H9 (cell line): ENCODE measurements around the gene CD7. TPM values are rescaled to one million over a fixed set of nuclear protein-coding genes. Genes with fewer than 3 reads are reported as not detected.

Experiments
- DNase-seq: peaks from one replicate; pipeline ENCODE4 v3.0.0-alpha.2; 2017
- H2AFZ ChIP-seq: one replicate; pipeline ENCODE4 v1.6.1; 2013; ENCODE audit warnings: mild to moderate bottlenecking, low read length, control low read depth, moderate library complexity
- H2AK5ac ChIP-seq: 2 replicates; pipeline ENCODE4 v1.6.1; 2013; ENCODE audit warnings: low read length, control low read depth, mixed read lengths; ENCODE audit not compliant: insufficient read length
- H2BK120ac ChIP-seq: one replicate; pipeline ENCODE4 v1.6.1; 2013; ENCODE audit warnings: low read depth, mild to moderate bottlenecking, low read length, control low read depth, inconsistent platforms; ENCODE audit not compliant: poor library complexity, severe bottlenecking
- H2BK12ac ChIP-seq: 2 replicates; pipeline ENCODE4 v1.6.1; 2013; ENCODE audit warnings: low read length, control low read depth, mixed read lengths, low read depth; ENCODE audit not compliant: insufficient read length
- H2BK15ac ChIP-seq: 2 replicates; pipeline ENCODE4 v1.6.1; 2013; ENCODE audit warnings: low read depth, low read length, control low read depth
- H2BK20ac ChIP-seq: one replicate; pipeline ENCODE4 v1.6.1; 2013; ENCODE audit warnings: low read depth, mild to moderate bottlenecking, low read length, control low read depth, inconsistent platforms; ENCODE audit not compliant: poor library complexity, severe bottlenecking
- H2BK5ac ChIP-seq: 2 replicates; pipeline ENCODE4 v1.6.1; 2013; ENCODE audit warnings: low read length, control low read depth, mixed read lengths; ENCODE audit not compliant: insufficient read length
- H3K14ac ChIP-seq: 2 replicates; pipeline ENCODE4 v1.6.1; 2013; ENCODE audit warnings: low read length, control low read depth; ENCODE audit not compliant: insufficient read depth
- H3K18ac ChIP-seq: 2 replicates; pipeline ENCODE4 v1.6.1; 2013; ENCODE audit warnings: low read depth, mild to moderate bottlenecking, mixed read lengths, low read length, control low read depth; ENCODE audit not compliant: insufficient read length
- H3K23ac ChIP-seq: 2 replicates; pipeline ENCODE4 v1.6.1; 2013; ENCODE audit warnings: low read length, control low read depth, mixed read lengths, low read depth; ENCODE audit not compliant: insufficient read length
- H3K23me2 ChIP-seq: 2 replicates; pipeline ENCODE4 v1.6.1; 2013; ENCODE audit warnings: low read depth, mild to moderate bottlenecking, mixed read lengths, low read length, control low read depth; ENCODE audit not compliant: insufficient read length, poor library complexity, severe bottlenecking
- H3K27ac ChIP-seq: 2 replicates; pipeline ENCODE4 v1.5.1; 2013; ENCODE audit warnings: low read length, control low read depth, mixed read lengths, low read depth; ENCODE audit not compliant: insufficient read length
- H3K27me3 ChIP-seq: 2 replicates; pipeline ENCODE4 v1.6.1; 2013; ENCODE audit warnings: low read length, control low read depth, inconsistent platforms; ENCODE audit not compliant: insufficient read depth
- H3K4ac ChIP-seq: 2 replicates; pipeline ENCODE4 v1.6.1; 2013; ENCODE audit warnings: low read depth, mild to moderate bottlenecking, control low read depth, inconsistent platforms, low read length, moderate library complexity
- H3K4me1 ChIP-seq: 2 replicates; pipeline ENCODE4 v1.6.1; 2013; ENCODE audit warnings: low read length, control low read depth, inconsistent platforms; ENCODE audit not compliant: insufficient read depth
- H3K4me2 ChIP-seq: 2 replicates; pipeline ENCODE4 v1.6.1; 2013; ENCODE audit warnings: low read length, control low read depth, mixed read lengths; ENCODE audit not compliant: insufficient read length, insufficient read depth
- H3K56ac ChIP-seq: 2 replicates; pipeline ENCODE4 v1.6.1; 2013; ENCODE audit warnings: low read depth, mild to moderate bottlenecking, mixed read lengths, low read length, control low read depth; ENCODE audit not compliant: insufficient read length
- H3K79me1 ChIP-seq: 2 replicates; pipeline ENCODE4 v1.6.1; 2013; ENCODE audit warnings: low read depth, mild to moderate bottlenecking, moderate library complexity, low read length, control low read depth, inconsistent platforms; ENCODE audit not compliant: insufficient read depth, poor library complexity, severe bottlenecking
- H3K79me2 ChIP-seq: 2 replicates; pipeline ENCODE4 v1.6.1; 2013; ENCODE audit warnings: low read length, control low read depth, inconsistent platforms; ENCODE audit not compliant: insufficient read depth
- H3K9ac ChIP-seq: 2 replicates; pipeline ENCODE4 v1.6.1; 2013; ENCODE audit warnings: low read length, control low read depth, mixed read lengths; ENCODE audit not compliant: insufficient read length; ENCODE audit errors: extremely low read depth
- H3K9me3 ChIP-seq: one replicate; pipeline ENCODE4 v1.6.1; 2013; ENCODE audit warnings: low read depth, low read length, inconsistent platforms; ENCODE audit not compliant: control insufficient read depth
- H3T11ph ChIP-seq: one replicate; pipeline ENCODE4 v1.6.1; 2013; ENCODE audit warnings: mild to moderate bottlenecking, low read length, control low read depth, inconsistent platforms
- H4K20me1 ChIP-seq: one replicate; pipeline ENCODE4 v1.6.1; 2013; ENCODE audit not compliant: control insufficient read depth, insufficient read length, insufficient read depth
- H4K5ac ChIP-seq: 2 replicates; pipeline ENCODE4 v1.6.1; 2013; ENCODE audit warnings: low read depth, mild to moderate bottlenecking, mixed read lengths, low read length, control low read depth; ENCODE audit not compliant: insufficient read length
- H4K8ac ChIP-seq: replicated peaks from 2 replicates; pipeline ENCODE4 v1.6.1; 2013; ENCODE audit warnings: low read length, control low read depth, mixed read lengths, low read depth; ENCODE audit not compliant: insufficient read length
- H4K91ac ChIP-seq: 2 replicates; pipeline ENCODE4 v1.6.1; 2013; ENCODE audit warnings: low read depth, mild to moderate bottlenecking, moderate library complexity, mixed read lengths, low read length, control low read depth; ENCODE audit not compliant: insufficient read length
- H3K27ac Mint-ChIP-seq, 3 experiments: 2 replicates in 2 of 3; 3 replicates in 1 of 3; pipeline ENCODE4 v1.8.0; 2020 to 2021; ENCODE audit warnings: mixed read lengths in 3 of 3, mild to moderate bottlenecking in 1 of 3, moderate library complexity in 1 of 3
- H3K27me3 Mint-ChIP-seq: 2 replicates; pipeline ENCODE4 v1.8.0; 2021; ENCODE audit warnings: low read depth, mild to moderate bottlenecking, moderate library complexity, mixed read lengths
- H3K36me3 Mint-ChIP-seq, 3 experiments: 2 replicates in 2 of 3; 3 replicates in 1 of 3; pipeline ENCODE4 v1.8.0; 2020 to 2021; ENCODE audit warnings: low read depth in 3 of 3, mixed read lengths in 3 of 3; ENCODE audit not compliant: insufficient read depth in 1 of 3
- H3K4me1 Mint-ChIP-seq, 2 experiments: 2 replicates each; pipeline ENCODE4 v1.8.0; 2020; ENCODE audit warnings: mixed read lengths in 2 of 2
- H3K4me3 Mint-ChIP-seq, 2 experiments: 2 replicates in 1 of 2; 3 replicates in 1 of 2; pipeline ENCODE4 v1.8.0; 2020 to 2021; ENCODE audit warnings: mild to moderate bottlenecking in 2 of 2, mixed read lengths in 2 of 2, moderate library complexity in 1 of 2
- H3K9me3 Mint-ChIP-seq, 2 experiments: 2 replicates in 1 of 2; 3 replicates in 1 of 2; pipeline ENCODE4 v1.8.0; 2020; ENCODE audit warnings: mild to moderate bottlenecking in 2 of 2, mixed read lengths in 2 of 2, moderate library complexity in 1 of 2
- CTCF ChIP-seq: fragments of 200-600 bp; sonication (generic); conservative IDR thresholded peaks from 3 replicates; pipeline ENCODE4 v1.8.0; 2021; ENCODE audit warnings: antibody characterized with exemption, mild to moderate bottlenecking
- WGBS: extraction: QIAGEN DNeasy Blood & Tissue Kit; methylation state at CpG from one replicate; pipeline ENCODE4 v1.1.7; 2013; ENCODE audit warnings: missing lambda C conversion rate, low lambda C conversion rate, mixed read lengths; ENCODE audit not compliant: insufficient read length; ENCODE audit errors: extremely low coverage; 5-methylcytosine and 5-hydroxymethylcytosine counted together
- total RNA-seq: library from RNA; stranded (reverse); gene quantifications from 2 replicates; pipeline ENCODE4 v1.2.1, GENCODE V29; 2021

The CD7 gene
- total RNA-seq, 1 experiment from 2014 or later, result 0.35 TPM

GRCh38 chr17:82339634-82340580, 22.5 kb upstream of the CD7 start:
- H3K9ac ChIP-seq, result no peak overlapping the region
- H4K20me1 ChIP-seq, result no peaks in the 10 kb centered on the region
- H3K4ac ChIP-seq, result no peak overlapping the region
- H3K79me2 ChIP-seq, result no peaks in the 10 kb centered on the region
- Mint-ChIP-seq H3K36me3 (peaks cover 3 to 8% (median 6%) of the 10 kb centered on the region in 3 experiments; a peak in 6 of 7 replicates), H3K27ac (no peak overlapping the region), H3K27me3 (peaks cover 80% of the 10 kb centered on the region), H3K4me1 (peaks cover 20 to 31% of the 10 kb centered on the region in 2 experiments), H3K4me3 (no peak overlapping the region), H3K9me3 (peaks cover 15 to 17% of the 10 kb centered on the region in 2 experiments)
- H3T11ph ChIP-seq, result no peak overlapping the region
- no peak overlapping the region for H2AK5ac ChIP-seq
- H4K5ac ChIP-seq, result no peak overlapping the region
- H2BK12ac ChIP-seq, result no peak overlapping the region
- no peak for DNase-seq
- H3K4me1 ChIP-seq, result no peaks in the 10 kb centered on the region
- H2BK15ac ChIP-seq, result no peak overlapping the region
- H4K8ac ChIP-seq, result no peak overlapping the region
- H4K91ac ChIP-seq, result no peak overlapping the region
- H2AFZ ChIP-seq, result no peak overlapping the region
- H3K23ac ChIP-seq, result no peak overlapping the region
- no peak overlapping the region for H2BK20ac ChIP-seq
- H2BK120ac ChIP-seq, result no peak overlapping the region
- H3K56ac ChIP-seq, result no peak overlapping the region
- H3K4me2 ChIP-seq, result no peak overlapping the region
- H3K27me3 ChIP-seq, result peaks cover 3% of the 10 kb centered on the region; the same call in 1 of the 2 replicates
- no peak for TF ChIP-seq CTCF
- peaks cover 2% of the 10 kb centered on the region for H3K23me2 ChIP-seq
- no peaks in the 10 kb centered on the region for H3K79me1 ChIP-seq
- peak overlapping the region; percentile 78 for H3K14ac ChIP-seq
- no peak overlapping the region for H3K18ac ChIP-seq
- H3K9me3 ChIP-seq, result no peaks in the 10 kb centered on the region
- H2BK5ac ChIP-seq, result no peak overlapping the region
- no peak overlapping the region for H3K27ac ChIP-seq
- no CpG with 5 or more reads among the region's 10 CpGs for WGBS
